ENCODE results near the gene CPSF6.

The CPSF6 gene

DNA sequence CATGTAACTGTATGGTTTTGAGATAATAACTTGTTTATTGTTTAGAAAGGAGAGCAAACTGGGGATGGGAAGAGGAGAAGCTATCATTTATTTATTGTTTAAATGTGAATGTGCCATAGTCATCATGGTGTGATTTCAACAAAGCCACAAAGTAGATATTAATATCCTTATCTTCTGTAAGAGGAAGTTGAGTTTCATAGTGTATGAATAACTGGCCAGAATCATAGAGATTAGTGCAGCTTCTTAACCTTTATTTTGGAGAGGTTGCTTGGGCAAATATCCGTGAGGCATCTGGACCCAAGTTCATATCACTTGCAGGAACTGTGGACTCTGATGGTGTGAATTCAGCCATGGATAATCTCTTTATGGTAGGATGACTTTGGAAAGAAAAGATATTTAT lies 82.0 kb downstream of the CPSF6 start:
- no peak for DNase-seq (ENCODE audit: low spot score)
